Caco-2 (cell line): ENCODE results near the gene TPSD1. TPM values are rescaled to one million over a fixed set of nuclear protein-coding genes. Genes with fewer than 3 reads are reported as not detected.

Source experiments
- BruUV-seq: library from RNA; stranded (reverse); fragments of 400-500 nt; replicated peaks from 2 replicates; lab custom pipeline; 2021; lab: Mats Ljungman, UMichigan
- CTCF ChIA-PET: fragments of 300-600 bp; sonication (Branson Sonifier 250); formaldehyde crosslinking; loops from one replicate; lab custom pipeline; 2022; ENCODE audit warnings: antibody characterized with exemption; lab: Charles Lee
- POLR2A ChIA-PET: fragments of 300-600 bp; sonication (Branson Sonifier 250); formaldehyde crosslinking; loops from one replicate; lab custom pipeline; 2022; ENCODE audit warnings: antibody characterized with exemption; lab: Charles Lee
- DNase-seq, 2 experiments: peaks; one replicate each; pipeline versions ENCODE4 v3.0.0 to v3.0.0-alpha.2; 2020 to 2022
- H3K27me3 ChIP-seq: replicated peaks from 2 replicates; pipeline ENCODE4 v1.6.0; 2011; ENCODE audit warnings: low read length; ENCODE audit not compliant: control insufficient read depth, insufficient read depth
- H3K36me3 ChIP-seq: 2 replicates; pipeline ENCODE4 v1.5.1; 2011; ENCODE audit warnings: low read length; ENCODE audit not compliant: control insufficient read depth, insufficient read depth
- H3K4me1 ChIP-seq: fragments of 250-450 bp; sonication (Bioruptor Pico); 2 replicates; pipeline ENCODE4 v1.5.1; 2020; ENCODE audit warnings: mild to moderate bottlenecking
- H3K4me3 ChIP-seq: 2 replicates; pipeline ENCODE4 v1.5.1; 2011; ENCODE audit warnings: low read depth, mild to moderate bottlenecking, control low read depth, low read length
- H3K9me3 ChIP-seq: fragments of 250-450 bp; sonication (Bioruptor Pico); 2 replicates; pipeline ENCODE4 v1.5.1; 2020; ENCODE audit warnings: mild to moderate bottlenecking, moderate library complexity
- H3K27ac Mint-ChIP-seq: one replicate; pipeline ENCODE4 v1.8.0; 2022; ENCODE audit warnings: mixed read lengths; ENCODE audit not compliant: unreplicated experiment
- H3K27me3 Mint-ChIP-seq: one replicate; pipeline ENCODE4 v1.8.0; 2022; ENCODE audit warnings: mixed read lengths; ENCODE audit not compliant: insufficient read depth, unreplicated experiment
- H3K36me3 Mint-ChIP-seq: one replicate; pipeline ENCODE4 v1.8.0; 2022; ENCODE audit warnings: mild to moderate bottlenecking, mixed read lengths; ENCODE audit not compliant: insufficient read depth, unreplicated experiment
- H3K4me1 Mint-ChIP-seq: one replicate; pipeline ENCODE4 v1.8.0; 2022; ENCODE audit warnings: low read depth, mixed read lengths; ENCODE audit not compliant: unreplicated experiment
- H3K4me3 Mint-ChIP-seq: one replicate; pipeline ENCODE4 v1.8.0; 2022; ENCODE audit warnings: mild to moderate bottlenecking, moderate library complexity, mixed read lengths; ENCODE audit not compliant: unreplicated experiment
- H3K9me3 Mint-ChIP-seq: one replicate; pipeline ENCODE4 v1.8.0; 2022; ENCODE audit warnings: mixed read lengths; ENCODE audit not compliant: unreplicated experiment
- CTCF ChIP-seq, 2 experiments: fragments of 200-600 bp in 1 of 2; IDR thresholded peaks; 1 replicate in 1 of 2; 2 replicates in 1 of 2; pipeline versions ENCODE4 v1.5.1 to v1.8.0; 2011 to 2022; ENCODE audit warnings: antibody characterized with exemption in 1 of 2, control low read depth in 1 of 2, inconsistent platforms in 1 of 2, low read depth in 1 of 2, low read length in 1 of 2, mild to moderate bottlenecking in 1 of 2, moderate library complexity in 1 of 2; ENCODE audit not compliant: insufficient read depth in 1 of 2, severe bottlenecking in 1 of 2, unreplicated experiment in 1 of 2
- intact Hi-C: fragments of 100-400 bp; cut with micrococcal nuclease; formaldehyde crosslinking; loops from one replicate; pipeline ENCODE4 v1.10.0; 2022; ENCODE audit not compliant: unreplicated experiment
- total RNA-seq: library from RNA; stranded (reverse); gene quantifications from 2 replicates; pipeline ENCODE4 v1.2.3, GENCODE V29; 2022

The TPSD1 gene
- total RNA-seq, 1 experiment from 2014 or later = not detected

- Mint-ChIP-seq H3K4me3 (no peak overlapping the region), H3K4me1 (no peaks in the 10 kb centered on the region), H3K9me3 (peaks cover 11% of the 10 kb centered on the region), H3K27ac (no peak overlapping the region), H3K27me3 (peaks cover 9% of the 10 kb centered on the region), H3K36me3 (peaks cover 5% of the 10 kb centered on the region)
- DNase-seq = no peak
- Histone ChIP-seq H3K4me1 (no peaks in the 10 kb centered on the region), H3K9me3 (no peaks in the 10 kb centered on the region), H3K36me3 (no peaks in the 10 kb centered on the region), H3K27me3 (no peaks in the 10 kb centered on the region; the same call in 1 of the 2 replicates), H3K4me3 (no peak overlapping the region)
- no peak for TF ChIP-seq CTCF (IDR thresholded peaks at IDR 0.05; ENCODE audit: insufficient read depth in 1 of 2, low read depth in 1 of 2, low read length in 1 of 2, severe bottlenecking in 1 of 2, unreplicated experiment in 1 of 2)
- intact Hi-C loops = no loop called here
- no TSS peak for BruUV-seq
- ChIA-PET POLR2A (no interaction called here), CTCF (no interaction called here)
Observed at GRCh38 chr16:1263591-1264344, 7.9 kb downstream of the TPSD1 start.

GRCh38 chr16:1264345-1265089 lies 8.6 kb downstream of the TPSD1 start:
- DNase-seq = no peak
- H3K4me1 ChIP-seq = no peaks in the 10 kb centered on the region
- no peak overlapping the region for H3K4me3 Mint-ChIP-seq
- no TSS peak for BruUV-seq
- no peak overlapping the region for H3K27ac Mint-ChIP-seq
- peaks cover 11% of the 10 kb centered on the region for H3K9me3 Mint-ChIP-seq
- peaks cover 9% of the 10 kb centered on the region for H3K27me3 Mint-ChIP-seq
- TF ChIP-seq CTCF (IDR thresholded peaks at IDR 0.05; ENCODE audit: insufficient read depth in 1 of 2, low read depth in 1 of 2, low read length in 1 of 2, severe bottlenecking in 1 of 2, unreplicated experiment in 1 of 2) = no peak
- intact Hi-C loops = no loop called here
- H3K36me3 Mint-ChIP-seq = peaks cover 5% of the 10 kb centered on the region
- H3K4me1 Mint-ChIP-seq = no peaks in the 10 kb centered on the region
- no peak overlapping the region for H3K4me3 ChIP-seq
- no peaks in the 10 kb centered on the region; the same call in 1 of the 2 replicates for H3K27me3 ChIP-seq
- ChIA-PET POLR2A (no interaction called here), CTCF (no interaction called here)
- no peaks in the 10 kb centered on the region for H3K36me3 ChIP-seq
- no peaks in the 10 kb centered on the region for H3K9me3 ChIP-seq

GRCh38 chr16:1265090-1265630 lies 9.3 kb downstream of the TPSD1 start:
- H3K9me3 Mint-ChIP-seq = peaks cover 11% of the 10 kb centered on the region
- CTCF ChIA-PET = no interaction called here
- no peaks in the 10 kb centered on the region for H3K27me3 ChIP-seq
- peaks cover 9% of the 10 kb centered on the region for H3K27me3 Mint-ChIP-seq
- DNase-seq = no peak
- no peak overlapping the region for H3K4me3 ChIP-seq
- POLR2A ChIA-PET = no interaction called here
- no peaks in the 10 kb centered on the region for H3K4me1 ChIP-seq
- H3K36me3 Mint-ChIP-seq = peaks cover 5% of the 10 kb centered on the region
- BruUV-seq = no TSS peak
- TF ChIP-seq CTCF (IDR thresholded peaks at IDR 0.05; ENCODE audit: insufficient read depth in 1 of 2, low read depth in 1 of 2, low read length in 1 of 2, severe bottlenecking in 1 of 2, unreplicated experiment in 1 of 2) = no peak
- H3K27ac Mint-ChIP-seq = no peak overlapping the region
- intact Hi-C loops = no loop called here
- H3K4me3 Mint-ChIP-seq = no peak overlapping the region
- H3K9me3 ChIP-seq = no peaks in the 10 kb centered on the region
- no peaks in the 10 kb centered on the region for H3K4me1 Mint-ChIP-seq
- no peaks in the 10 kb centered on the region for H3K36me3 ChIP-seq
